HEK293 (cell line): ENCODE results near the gene PROB1.

Experiments
- SCRT2 ChIP-seq: fragments of 450-650 bp; formaldehyde crosslinking; IDR thresholded peaks from 2 replicates; pipeline ENCODE4 v1.5.1; 2016; ENCODE audit warnings: missing biosample characterization, missing genetic modification characterization
- ZNF211 ChIP-seq: fragments of 450-650 bp; formaldehyde crosslinking; IDR thresholded peaks from 2 replicates; pipeline ENCODE4 v1.5.1; 2016; ENCODE audit warnings: low read depth, missing biosample characterization, missing genetic modification characterization
- TF ChIP-seq, protein P1 (sequence below): fragments of 450-650 bp; formaldehyde crosslinking; IDR thresholded peaks from 2 replicates; pipeline ENCODE4 v1.5.1; 2016; ENCODE audit warnings: missing biosample characterization, missing genetic modification characterization

DNA sequence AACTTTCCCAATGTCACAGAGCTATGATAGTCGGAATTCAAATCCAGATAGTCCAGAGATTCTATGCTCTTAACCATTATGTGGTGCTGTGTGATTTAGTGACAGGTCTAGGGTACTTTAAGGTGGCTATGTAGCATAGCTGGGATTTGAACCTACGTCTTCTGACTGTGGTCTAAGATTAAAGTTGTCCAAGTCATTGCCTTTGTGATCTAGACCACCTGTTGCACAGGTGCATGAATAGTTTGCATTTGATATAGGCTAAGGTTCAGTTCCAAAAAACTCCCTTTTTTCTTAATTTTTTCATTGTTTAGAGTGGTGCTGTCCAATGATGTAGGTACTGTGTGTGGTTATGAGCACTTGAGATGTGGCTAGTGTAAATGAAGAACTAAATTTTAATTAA, 50.7 kb downstream of the PROB1 start:
- TF ChIP-seq, protein P1, sequence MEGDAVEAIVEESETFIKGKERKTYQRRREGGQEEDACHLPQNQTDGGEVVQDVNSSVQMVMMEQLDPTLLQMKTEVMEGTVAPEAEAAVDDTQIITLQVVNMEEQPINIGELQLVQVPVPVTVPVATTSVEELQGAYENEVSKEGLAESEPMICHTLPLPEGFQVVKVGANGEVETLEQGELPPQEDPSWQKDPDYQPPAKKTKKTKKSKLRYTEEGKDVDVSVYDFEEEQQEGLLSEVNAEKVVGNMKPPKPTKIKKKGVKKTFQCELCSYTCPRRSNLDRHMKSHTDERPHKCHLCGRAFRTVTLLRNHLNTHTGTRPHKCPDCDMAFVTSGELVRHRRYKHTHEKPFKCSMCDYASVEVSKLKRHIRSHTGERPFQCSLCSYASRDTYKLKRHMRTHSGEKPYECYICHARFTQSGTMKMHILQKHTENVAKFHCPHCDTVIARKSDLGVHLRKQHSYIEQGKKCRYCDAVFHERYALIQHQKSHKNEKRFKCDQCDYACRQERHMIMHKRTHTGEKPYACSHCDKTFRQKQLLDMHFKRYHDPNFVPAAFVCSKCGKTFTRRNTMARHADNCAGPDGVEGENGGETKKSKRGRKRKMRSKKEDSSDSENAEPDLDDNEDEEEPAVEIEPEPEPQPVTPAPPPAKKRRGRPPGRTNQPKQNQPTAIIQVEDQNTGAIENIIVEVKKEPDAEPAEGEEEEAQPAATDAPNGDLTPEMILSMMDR (tag by site-specific recombination) = no peak
- no peak for TF ChIP-seq ZNF211 (tag by site-specific recombination)
- peak; percentile 97 for TF ChIP-seq SCRT2 (tag by site-specific recombination)
